Measurements from ENCODE around the gene ACOX2. TPM values are rescaled to one million over a fixed set of nuclear protein-coding genes. Genes with fewer than 3 reads are reported as not detected.

ACOX2 gene
- total and polyA plus RNA-seq, 2 of the 13 experiments (the other 11 are each of a cell fraction or from before 2014, with no cell fraction given), result 42.6 to 98.5 TPM

DNA sequence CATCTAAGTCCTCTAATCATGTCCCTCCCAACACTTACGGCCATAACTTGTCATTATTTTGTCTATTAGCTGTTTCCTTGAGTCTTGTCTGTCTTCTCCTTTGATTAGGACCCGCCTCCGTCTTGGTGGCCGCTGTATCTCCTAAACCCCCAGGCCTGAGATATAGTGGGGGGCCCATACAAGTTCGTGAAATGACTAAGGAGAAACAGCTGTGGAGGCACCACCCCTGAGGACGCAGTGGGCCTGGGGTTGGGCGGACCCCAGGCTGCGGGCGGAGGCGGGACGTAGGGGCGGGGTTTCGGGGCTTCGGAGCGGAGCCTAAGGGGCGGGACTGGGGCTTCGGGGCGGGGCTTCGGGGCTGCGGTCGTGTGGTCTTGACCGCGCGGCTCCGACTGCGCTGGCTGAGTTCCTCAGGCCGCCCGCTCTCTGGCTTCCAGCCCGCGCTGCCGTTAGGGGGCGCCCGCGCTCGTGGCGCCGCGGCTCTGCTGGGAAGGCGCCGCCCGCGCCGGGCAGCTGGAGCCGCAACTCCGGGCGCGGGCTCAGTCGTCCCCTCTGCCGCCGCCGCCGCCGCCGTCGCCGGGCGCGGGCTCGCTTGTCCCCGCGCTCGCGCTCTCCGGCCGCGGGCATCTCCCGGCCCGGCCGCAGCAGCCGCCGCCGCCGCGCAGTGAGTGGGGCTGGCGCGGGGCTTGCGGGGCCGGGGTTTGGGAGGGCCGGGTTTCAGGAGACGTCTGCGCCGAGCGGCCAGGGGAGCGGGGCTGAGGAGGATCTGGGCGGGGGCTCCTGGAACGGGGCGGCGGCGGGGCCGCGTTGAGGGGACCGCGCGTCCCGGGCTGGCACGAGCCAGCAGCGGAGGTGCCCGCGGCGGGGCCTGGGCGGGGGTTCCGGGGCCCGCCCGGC is 45.2 kb downstream of the ACOX2 start, which contains the start of gene KCTD6 (continued):
- TF ChIP-seq, protein P1, sequence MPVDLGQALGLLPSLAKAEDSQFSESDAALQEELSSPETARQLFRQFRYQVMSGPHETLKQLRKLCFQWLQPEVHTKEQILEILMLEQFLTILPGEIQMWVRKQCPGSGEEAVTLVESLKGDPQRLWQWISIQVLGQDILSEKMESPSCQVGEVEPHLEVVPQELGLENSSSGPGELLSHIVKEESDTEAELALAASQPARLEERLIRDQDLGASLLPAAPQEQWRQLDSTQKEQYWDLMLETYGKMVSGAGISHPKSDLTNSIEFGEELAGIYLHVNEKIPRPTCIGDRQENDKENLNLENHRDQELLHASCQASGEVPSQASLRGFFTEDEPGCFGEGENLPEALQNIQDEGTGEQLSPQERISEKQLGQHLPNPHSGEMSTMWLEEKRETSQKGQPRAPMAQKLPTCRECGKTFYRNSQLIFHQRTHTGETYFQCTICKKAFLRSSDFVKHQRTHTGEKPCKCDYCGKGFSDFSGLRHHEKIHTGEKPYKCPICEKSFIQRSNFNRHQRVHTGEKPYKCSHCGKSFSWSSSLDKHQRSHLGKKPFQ (CRISPR knock-in tag; IDR thresholded peaks at IDR 0.05; ENCODE audit: insufficient replicate concordance), result no peak
- TF ChIP-seq, protein P2, sequence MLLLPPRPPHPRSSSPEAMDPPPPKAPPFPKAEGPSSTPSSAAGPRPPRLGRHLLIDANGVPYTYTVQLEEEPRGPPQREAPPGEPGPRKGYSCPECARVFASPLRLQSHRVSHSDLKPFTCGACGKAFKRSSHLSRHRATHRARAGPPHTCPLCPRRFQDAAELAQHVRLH (CRISPR knock-in tag; IDR thresholded peaks at IDR 0.05; ENCODE audit: borderline replicate concordance, low read depth), result no peak; the same call in 1 of the 2 replicates
- TF ChIP-seq KLF16 (CRISPR knock-in tag; IDR thresholded peaks at IDR 0.05) (no peak; a peak in 1 of 4 replicates), NFKB2 (CRISPR knock-in tag; IDR thresholded peaks at IDR 0.05; ENCODE audit: borderline replicate concordance) (no peak), ZNF672 (CRISPR knock-in tag; IDR thresholded peaks at IDR 0.05) (no peak), ZNF207 (IDR thresholded peaks at IDR 0.05; ENCODE audit: borderline replicate concordance) (no peak), HDAC6 (IDR thresholded peaks at IDR 0.05; ENCODE audit: low read depth, low read length) (no peak), ZNF34 (CRISPR knock-in tag; IDR thresholded peaks at IDR 0.05; ENCODE audit: borderline replicate concordance) (no peak; the same call in 1 of the 2 replicates), HCFC1 (IDR thresholded peaks at IDR 0.05; ENCODE audit: low read depth, low read length) (peak; percentile 26; the same call in 1 of the 2 replicates), SMARCC2 (IDR thresholded peaks at IDR 0.05) (no peak), ZNF788 (CRISPR knock-in tag; IDR thresholded peaks at IDR 0.05; ENCODE audit: borderline replicate concordance) (no peak), ZMAT3 (CRISPR knock-in tag; conservative IDR thresholded peaks at IDR 0.05) (no peak), ZFP37 (CRISPR knock-in tag; IDR thresholded peaks at IDR 0.05; ENCODE audit: borderline replicate concordance) (no peak), ZNF775 (CRISPR knock-in tag; IDR thresholded peaks at IDR 0.05; ENCODE audit: borderline replicate concordance) (no peak), ZNF780A (CRISPR knock-in tag; IDR thresholded peaks at IDR 0.05) (no peak), ZNF572 (CRISPR knock-in tag; IDR thresholded peaks at IDR 0.05) (no peak), MZF1 (CRISPR knock-in tag; IDR thresholded peaks at IDR 0.05; ENCODE audit: borderline replicate concordance) (no peak), ZKSCAN5 (CRISPR knock-in tag; IDR thresholded peaks at IDR 0.05) (no peak), ZNF670 (CRISPR knock-in tag; IDR thresholded peaks at IDR 0.05; ENCODE audit: borderline replicate concordance) (no peak), PAF1 (CRISPR knock-in tag; IDR thresholded peaks at IDR 0.05) (no peak), NFIC (IDR thresholded peaks at IDR 0.05; ENCODE audit: low read length) (no peak)
- TF ChIP-seq, protein P3, sequence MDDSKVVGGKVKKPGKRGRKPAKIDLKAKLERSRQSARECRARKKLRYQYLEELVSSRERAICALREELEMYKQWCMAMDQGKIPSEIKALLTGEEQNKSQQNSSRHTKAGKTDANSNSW (CRISPR knock-in tag; IDR thresholded peaks at IDR 0.05; ENCODE audit: borderline replicate concordance), result no peak
- TF ChIP-seq, protein P4, sequence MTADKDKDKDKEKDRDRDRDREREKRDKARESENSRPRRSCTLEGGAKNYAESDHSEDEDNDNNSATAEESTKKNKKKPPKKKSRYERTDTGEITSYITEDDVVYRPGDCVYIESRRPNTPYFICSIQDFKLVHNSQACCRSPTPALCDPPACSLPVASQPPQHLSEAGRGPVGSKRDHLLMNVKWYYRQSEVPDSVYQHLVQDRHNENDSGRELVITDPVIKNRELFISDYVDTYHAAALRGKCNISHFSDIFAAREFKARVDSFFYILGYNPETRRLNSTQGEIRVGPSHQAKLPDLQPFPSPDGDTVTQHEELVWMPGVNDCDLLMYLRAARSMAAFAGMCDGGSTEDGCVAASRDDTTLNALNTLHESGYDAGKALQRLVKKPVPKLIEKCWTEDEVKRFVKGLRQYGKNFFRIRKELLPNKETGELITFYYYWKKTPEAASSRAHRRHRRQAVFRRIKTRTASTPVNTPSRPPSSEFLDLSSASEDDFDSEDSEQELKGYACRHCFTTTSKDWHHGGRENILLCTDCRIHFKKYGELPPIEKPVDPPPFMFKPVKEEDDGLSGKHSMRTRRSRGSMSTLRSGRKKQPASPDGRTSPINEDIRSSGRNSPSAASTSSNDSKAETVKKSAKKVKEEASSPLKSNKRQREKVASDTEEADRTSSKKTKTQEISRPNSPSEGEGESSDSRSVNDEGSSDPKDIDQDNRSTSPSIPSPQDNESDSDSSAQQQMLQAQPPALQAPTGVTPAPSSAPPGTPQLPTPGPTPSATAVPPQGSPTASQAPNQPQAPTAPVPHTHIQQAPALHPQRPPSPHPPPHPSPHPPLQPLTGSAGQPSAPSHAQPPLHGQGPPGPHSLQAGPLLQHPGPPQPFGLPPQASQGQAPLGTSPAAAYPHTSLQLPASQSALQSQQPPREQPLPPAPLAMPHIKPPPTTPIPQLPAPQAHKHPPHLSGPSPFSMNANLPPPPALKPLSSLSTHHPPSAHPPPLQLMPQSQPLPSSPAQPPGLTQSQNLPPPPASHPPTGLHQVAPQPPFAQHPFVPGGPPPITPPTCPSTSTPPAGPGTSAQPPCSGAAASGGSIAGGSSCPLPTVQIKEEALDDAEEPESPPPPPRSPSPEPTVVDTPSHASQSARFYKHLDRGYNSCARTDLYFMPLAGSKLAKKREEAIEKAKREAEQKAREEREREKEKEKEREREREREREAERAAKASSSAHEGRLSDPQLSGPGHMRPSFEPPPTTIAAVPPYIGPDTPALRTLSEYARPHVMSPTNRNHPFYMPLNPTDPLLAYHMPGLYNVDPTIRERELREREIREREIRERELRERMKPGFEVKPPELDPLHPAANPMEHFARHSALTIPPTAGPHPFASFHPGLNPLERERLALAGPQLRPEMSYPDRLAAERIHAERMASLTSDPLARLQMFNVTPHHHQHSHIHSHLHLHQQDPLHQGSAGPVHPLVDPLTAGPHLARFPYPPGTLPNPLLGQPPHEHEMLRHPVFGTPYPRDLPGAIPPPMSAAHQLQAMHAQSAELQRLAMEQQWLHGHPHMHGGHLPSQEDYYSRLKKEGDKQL (CRISPR knock-in tag; IDR thresholded peaks at IDR 0.05; ENCODE audit: low read depth), result no peak
